H1 (cell line): Measurements from ENCODE around the gene VWF. TPM values are rescaled to one million over a fixed set of nuclear protein-coding genes. Genes with fewer than 3 reads are reported as not detected.

ENCODE experiments used
- CTCF ChIA-PET: fragments of 300-600 bp; sonication (Branson Sonifier 250); formaldehyde crosslinking; loops from one replicate; lab custom pipeline; 2021; ENCODE audit not compliant: partially characterized antibody; lab: Charles Lee
- POLR2A ChIA-PET: fragments of 300-600 bp; sonication (Branson Sonifier 250); formaldehyde crosslinking; loops from one replicate; lab custom pipeline; 2021; ENCODE audit warnings: inconsistent platforms; ENCODE audit not compliant: partially characterized antibody; lab: Charles Lee
- DNase-seq, 2 experiments: peaks; one replicate each; pipeline versions ENCODE4 v3.0.0 to v3.0.0-alpha.2; 2010 to 2022; ENCODE audit warnings: low spot score in 2 of 2, low read depth in 1 of 2, mixed read lengths in 1 of 2
- FAIRE-seq: peaks from 2 replicates; lab custom pipeline; 2011; peaks lifted over from hg19 to GRCh38; lab: Jason Lieb, UNC
- H2AFZ ChIP-seq: 2 replicates; pipeline ENCODE4 v1.8.1; 2012; ENCODE audit warnings: low read length, inconsistent platforms
- H2AK5ac ChIP-seq: 2 replicates; pipeline ENCODE4 v1.6.1; 2013; ENCODE audit warnings: low read depth, low read length
- H2BK120ac ChIP-seq: replicated peaks from 2 replicates; pipeline ENCODE3; 2013; ENCODE audit warnings: low read depth, low read length, inconsistent platforms
- H2BK12ac ChIP-seq: 2 replicates; pipeline ENCODE4 v1.6.1; 2013; ENCODE audit warnings: low read depth, low read length
- H2BK15ac ChIP-seq: 2 replicates; pipeline ENCODE4 v1.6.1; 2013; ENCODE audit warnings: low read length
- H2BK20ac ChIP-seq: 2 replicates; pipeline ENCODE4 v1.6.1; 2013; ENCODE audit warnings: low read length
- H2BK5ac ChIP-seq: 2 replicates; pipeline ENCODE4 v1.6.1; 2013; ENCODE audit warnings: low read depth, low read length
- H3K14ac ChIP-seq: 2 replicates; pipeline ENCODE4 v1.6.1; 2013; ENCODE audit warnings: inconsistent platforms; ENCODE audit not compliant: insufficient read length
- H3K18ac ChIP-seq: 2 replicates; pipeline ENCODE4 v1.6.1; 2013; ENCODE audit warnings: low read length; ENCODE audit errors: extremely low read depth
- H3K23ac ChIP-seq: 2 replicates; pipeline ENCODE4 v1.6.1; 2013; ENCODE audit warnings: inconsistent platforms; ENCODE audit not compliant: insufficient read length
- H3K23me2 ChIP-seq: 2 replicates; pipeline ENCODE4 v1.6.1; 2013; ENCODE audit warnings: low read depth, low read length
- H3K27ac ChIP-seq: 2 replicates; pipeline ENCODE4 v1.6.1; 2011; ENCODE audit warnings: low read depth, low read length, inconsistent platforms
- H3K27me3 ChIP-seq, 4 experiments: replicated peaks in 1 of 4; 1 replicate in 1 of 4; 2 replicates in 3 of 4; pipeline versions ENCODE4 v1.6.1 to v1.8.1; 2011 to 2013; ENCODE audit warnings: low read length in 3 of 4, mild to moderate bottlenecking in 3 of 4, inconsistent platforms in 2 of 4, mixed read lengths in 2 of 4, moderate library complexity in 1 of 4; ENCODE audit not compliant: control insufficient read depth in 3 of 4, insufficient read depth in 3 of 4; ENCODE audit errors: extremely low read depth in 1 of 4
- H3K36me3 ChIP-seq, 4 experiments: 2 replicates each; pipeline versions ENCODE4 v1.6.1 to v1.8.1; 2011 to 2013; ENCODE audit warnings: mild to moderate bottlenecking in 4 of 4, low read length in 3 of 4, moderate library complexity in 2 of 4, control low read depth in 1 of 4, inconsistent platforms in 1 of 4; ENCODE audit not compliant: insufficient read depth in 4 of 4, control insufficient read depth in 2 of 4
- H3K4ac ChIP-seq: replicated peaks from 2 replicates; pipeline ENCODE3; 2013; ENCODE audit warnings: low read length, low read depth, mixed read lengths, inconsistent platforms; ENCODE audit not compliant: insufficient read length
- H3K4me1 ChIP-seq, 4 experiments: replicated peaks in 1 of 4; 1 replicate in 1 of 4; 2 replicates in 3 of 4; pipeline versions ENCODE4 v1.6.1 to v1.8.1; 2011 to 2013; ENCODE audit warnings: low read length in 3 of 4, inconsistent platforms in 2 of 4, mixed read lengths in 1 of 4; ENCODE audit not compliant: insufficient read depth in 4 of 4, control insufficient read depth in 3 of 4
- H3K4me2 ChIP-seq, 2 experiments: 2 replicates each; pipeline versions ENCODE4 v1.6.1 to v1.8.1; 2011 to 2013; ENCODE audit warnings: low read depth in 2 of 2, low read length in 2 of 2, control low read depth in 1 of 2, inconsistent platforms in 1 of 2, mild to moderate bottlenecking in 1 of 2; ENCODE audit not compliant: insufficient read depth in 1 of 2
- H3K4me3 ChIP-seq, 4 experiments: fragments of 200-600, 300-600 bp in 1 of 4; sonication (generic), shearing (Covaris generic), sonication (Bioruptor Twin) in 1 of 4; 2 replicates each; pipeline versions ENCODE4 v1.5.1 to v1.8.1; 2011 to 2016; ENCODE audit warnings: low read length in 4 of 4, low read depth in 3 of 4, control low read depth in 2 of 4, inconsistent platforms in 2 of 4, mild to moderate bottlenecking in 2 of 4, mixed read lengths in 1 of 4, moderate library complexity in 1 of 4; ENCODE audit not compliant: insufficient read depth in 2 of 4; ENCODE audit errors: extremely low read depth in 1 of 4
- H3K56ac ChIP-seq: replicated peaks from 2 replicates; pipeline ENCODE3; 2013; ENCODE audit warnings: low read depth, mild to moderate bottlenecking, mixed read lengths, low read length, inconsistent platforms; ENCODE audit not compliant: insufficient read length
- H3K79me1 ChIP-seq: 2 replicates; pipeline ENCODE4 v1.6.1; 2013; ENCODE audit warnings: low read depth, low read length, control low read depth
- H3K79me2 ChIP-seq, 2 experiments: 2 replicates each; pipeline versions ENCODE4 v1.6.1 to v1.8.1; 2012 to 2013; ENCODE audit warnings: low read length in 2 of 2, mild to moderate bottlenecking in 2 of 2, inconsistent platforms in 1 of 2; ENCODE audit not compliant: insufficient read depth in 2 of 2, control insufficient read depth in 1 of 2
- H3K9ac ChIP-seq, 4 experiments: replicated peaks in 1 of 4; 1 replicate in 1 of 4; 2 replicates in 3 of 4; pipeline versions ENCODE4 v1.6.1 to v1.8.1; 2011 to 2013; ENCODE audit warnings: low read depth in 3 of 4, low read length in 3 of 4, control low read depth in 2 of 4, mild to moderate bottlenecking in 2 of 4, moderate library complexity in 2 of 4, inconsistent platforms in 1 of 4; ENCODE audit errors: extremely low read depth in 1 of 4
- H3K9me3 ChIP-seq, 2 experiments: 2 replicates each; pipeline versions ENCODE4 v1.6.1 to v1.8.1; 2012 to 2013; ENCODE audit warnings: mild to moderate bottlenecking in 2 of 2, moderate library complexity in 2 of 2, control low read depth in 1 of 2, inconsistent platforms in 1 of 2, low read depth in 1 of 2, low read length in 1 of 2, mixed read lengths in 1 of 2; ENCODE audit not compliant: insufficient read depth in 2 of 2
- H4K20me1 ChIP-seq, 2 experiments: replicated peaks in 1 of 2; 2 replicates each; pipeline versions ENCODE3 to v1.8.1; 2011 to 2013; ENCODE audit warnings: inconsistent platforms in 2 of 2, low read length in 2 of 2, mild to moderate bottlenecking in 1 of 2; ENCODE audit not compliant: insufficient read depth in 2 of 2, control insufficient read depth in 1 of 2
- H4K5ac ChIP-seq: 2 replicates; pipeline ENCODE4 v1.6.1; 2013; ENCODE audit warnings: low read length, low read depth, mixed read lengths, inconsistent platforms; ENCODE audit not compliant: insufficient read length
- H4K8ac ChIP-seq: 2 replicates; pipeline ENCODE4 v1.8.0; 2013; ENCODE audit warnings: mild to moderate bottlenecking, moderate library complexity, low read length, inconsistent platforms; ENCODE audit not compliant: insufficient read depth; ENCODE audit errors: extremely low read depth
- H4K91ac ChIP-seq: replicated peaks from 2 replicates; pipeline ENCODE3; 2013; ENCODE audit warnings: low read length, mixed read lengths, inconsistent platforms; ENCODE audit not compliant: insufficient read length
- EZH2 ChIP-seq: fragments of 200-600 bp; sonication (generic); IDR thresholded peaks from 2 replicates; pipeline ENCODE4 v1.7.1; 2012; ENCODE audit warnings: low read depth, mild to moderate bottlenecking, moderate library complexity, low read length, inconsistent platforms; ENCODE audit not compliant: severe bottlenecking
- NRF1 ChIP-seq: IDR thresholded peaks from 2 replicates; pipeline ENCODE4 v1.6.1; 2011; ENCODE audit warnings: mild to moderate bottlenecking, low read depth, low read length, improper control_type of control experiment
- TBP ChIP-seq: IDR thresholded peaks from 2 replicates; pipeline ENCODE4 v1.6.1; 2011; ENCODE audit warnings: low read depth, low read length, improper control_type of control experiment
- WGBS, 2 experiments: shearing (Covaris generic) in 1 of 2; methylation state at CpG; one replicate each; pipeline versions ENCODE4 v1.1.6 to v1.1.7; 2013 to 2015; ENCODE audit warnings: low lambda C conversion rate in 2 of 2, mixed read lengths in 2 of 2, inconsistent platforms in 1 of 2, low coverage in 1 of 2, missing lambda C conversion rate in 1 of 2; ENCODE audit not compliant: insufficient replicate concordance in 2 of 2, insufficient coverage in 1 of 2, insufficient read length in 1 of 2; ENCODE audit errors: extremely low coverage in 1 of 2, missing lambda C conversion rate in 1 of 2; 5-methylcytosine and 5-hydroxymethylcytosine counted together
- polyA plus RNA-seq, 7 experiments: library from polyadenylated mRNA; depleted of rRNA in 3 of 7; stranded (reverse) in 5 of 7; unstranded in 2 of 7; fragments of >200 nt in 5 of 7; fragments of 200-250 nt in 2 of 7; gene quantifications; 1 replicate in 5 of 7; 2 replicates in 1 of 7; 4 replicates in 1 of 7; pipeline versions ENCODE4 v1.2.1 to v1.2.3, GENCODE V29; 2011 to 2013; ENCODE audit warnings: missing spikeins in 2 of 7, mixed read lengths in 2 of 7
- total RNA-seq: library from RNA; stranded (reverse); fragmentation: NEBNext Ultra II Directional; extraction: Animal tissue kit (Norgen Biotek cat#: 25700); gene quantifications from 2 replicates; pipeline ENCODE4 v1.2.1, GENCODE V29; 2021

VWF gene
- total and polyA plus RNA-seq, 2 of the 8 experiments (the other 6 are each of a cell fraction or from before 2014, with no cell fraction given), result 0.39 to 0.60 TPM

- no peak overlapping the region for H3K56ac ChIP-seq
- no peak overlapping the region for H3K4me2 ChIP-seq
- H4K8ac ChIP-seq, result no peak overlapping the region
- H2BK120ac ChIP-seq, result no peak overlapping the region
- H2BK5ac ChIP-seq, result no peak overlapping the region
- no peak overlapping the region for H3K4me3 ChIP-seq
- TF ChIP-seq TBP (no peak), NRF1 (no peak), EZH2 (no peak)
- TF ChIP-seq, all 59 proteins: peak for 0
- H3K9ac ChIP-seq, result no peak overlapping the region
- H2BK15ac ChIP-seq, result no peak overlapping the region
- H3K14ac ChIP-seq, result no peak overlapping the region
- FAIRE-seq (no peak), DNase-seq (no peak)
- no peaks in the 10 kb centered on the region; the same call in 1 of the 2 replicates for H3K79me1 ChIP-seq
- H3K23me2 ChIP-seq, result peaks cover 2% of the 10 kb centered on the region; the same call in 1 of the 2 replicates
- no peak overlapping the region for H2BK12ac ChIP-seq
- H3K18ac ChIP-seq, result no peak overlapping the region
- no peak overlapping the region for H3K4ac ChIP-seq
- H4K5ac ChIP-seq, result no peak overlapping the region
- no peak overlapping the region for H2AFZ ChIP-seq
- ChIA-PET POLR2A (no interaction called here), CTCF (interaction anchor here (1.0 to 1.4 kb wide), 4 partner anchors 11 to 107 kb away, joined by 3 to 4 read pairs (median 3); no protein-coding TSS in a partner anchor)
- H3K27me3 ChIP-seq, result 0 out of 7 replicates have a peak, but pooled peaks cover 0 to 1% (median 0%) of the 10 kb centered on the region in 4 experiments
- no peaks in the 10 kb centered on the region for H3K4me1 ChIP-seq
- no peaks in the 10 kb centered on the region for H3K36me3 ChIP-seq
- H3K79me2 ChIP-seq, result no peaks in the 10 kb centered on the region
- H3K23ac ChIP-seq, result no peak overlapping the region
- no peak overlapping the region for H2AK5ac ChIP-seq
- no peak overlapping the region for H2BK20ac ChIP-seq
- H3K9me3 ChIP-seq, result peaks cover 0 to 2% of the 10 kb centered on the region in 2 experiments; a peak in 1 of 4 replicates
- no peak overlapping the region for H4K91ac ChIP-seq
- H3K27ac ChIP-seq, result no peak overlapping the region
- H4K20me1 ChIP-seq, result no peaks in the 10 kb centered on the region
- WGBS, 2 experiments, result 91% methylated on average over 4 of the region's 4 CpGs; no CpG with 5 or more reads in 1 of the 2 experiments
These were observed 29.2 kb downstream of the VWF start for GRCh38 chr12:6095269-6095668.
